Neural cell (in vitro differentiated cells): ENCODE measurements around the gene ZNF763. TPM values are rescaled to one million over a fixed set of nuclear protein-coding genes. Genes with fewer than 3 reads are reported as not detected.

ENCODE experiments used
- H2AFZ ChIP-seq: fragments of 200-600, 300-800 bp; sonication (generic), shearing (Covaris generic); 2 replicates; pipeline ENCODE4 v1.6.0; 2014; ENCODE audit warnings: low read depth, mild to moderate bottlenecking, antibody characterized with exemption, low read length, moderate library complexity
- H3F3A ChIP-seq: fragments of 200-600 bp; shearing (Covaris generic); 2 replicates; pipeline ENCODE4 v1.6.1; 2016; ENCODE audit warnings: mild to moderate bottlenecking, moderate library complexity, mixed read lengths, antibody characterized with exemption, low read length; ENCODE audit not compliant: insufficient read depth, poor library complexity, severe bottlenecking
- H3K27ac ChIP-seq: fragments of 200-600, 300-800 bp; sonication (generic), shearing (Covaris generic); 2 replicates; pipeline ENCODE4 v1.5.1; 2014; ENCODE audit warnings: mild to moderate bottlenecking, low read length, moderate library complexity
- H3K27me3 ChIP-seq: fragments of 300-800, 200-600 bp; sonication (generic), shearing (Covaris generic); 2 replicates; pipeline ENCODE4 v1.6.0; 2014; ENCODE audit warnings: mild to moderate bottlenecking, low read depth, low read length, moderate library complexity; ENCODE audit not compliant: insufficient read depth
- H3K36me3 ChIP-seq: fragments of 300-800, 200-600 bp; sonication (generic), shearing (Covaris generic); 2 replicates; pipeline ENCODE4 v1.5.1; 2014; ENCODE audit warnings: mild to moderate bottlenecking, antibody characterized with exemption, low read length, moderate library complexity; ENCODE audit not compliant: insufficient read depth
- H3K4me2 ChIP-seq: fragments of 300-800, 200-600 bp; sonication (generic), shearing (Covaris generic); 2 replicates; pipeline ENCODE4 v1.6.0; 2014; ENCODE audit warnings: mild to moderate bottlenecking, low read length
- H3K4me3 ChIP-seq: fragments of 300-800, 200-600 bp; sonication (generic), shearing (Covaris generic); 2 replicates; pipeline ENCODE4 v1.5.1; 2014; ENCODE audit warnings: mild to moderate bottlenecking, low read length, moderate library complexity
- H3K79me2 ChIP-seq: fragments of 200-600 bp; shearing (Covaris generic); replicated peaks from 2 replicates; pipeline ENCODE4 v1.6.0; 2014; ENCODE audit warnings: mild to moderate bottlenecking, low read length, moderate library complexity; ENCODE audit not compliant: insufficient read depth
- H3K9ac ChIP-seq: fragments of 300-800, 200-600 bp; sonication (generic), shearing (Covaris generic); 2 replicates; pipeline ENCODE4 v1.6.1; 2016; ENCODE audit warnings: mild to moderate bottlenecking, low read length, mixed read lengths
- H3K9me2 ChIP-seq: fragments of 200-600 bp; shearing (Covaris generic); 2 replicates; pipeline ENCODE4 v1.6.1; 2016; ENCODE audit warnings: mild to moderate bottlenecking, low read length, mixed read lengths; ENCODE audit not compliant: insufficient read depth
- H3K9me3 ChIP-seq: fragments of 200-600, 300-800 bp; sonication (generic), shearing (Covaris generic); 2 replicates; pipeline ENCODE4 v1.6.1; 2016; ENCODE audit warnings: mild to moderate bottlenecking, mixed run types, low read length, moderate library complexity, mixed read lengths
- H4K20me1 ChIP-seq: fragments of 200-600 bp; shearing (Covaris generic); 2 replicates; pipeline ENCODE4 v1.6.1; 2016; ENCODE audit warnings: mild to moderate bottlenecking, mixed run types; ENCODE audit not compliant: insufficient read depth
- EP300 ChIP-seq: fragments of 450-650 bp; conservative IDR thresholded peaks from 2 replicates; pipeline ENCODE4 v1.6.1; 2014; ENCODE audit warnings: antibody characterized with exemption, mild to moderate bottlenecking, moderate library complexity; ENCODE audit not compliant: poor library complexity, severe bottlenecking
- EZH2 ChIP-seq: fragments of 200-600, 300-800 bp; shearing (Covaris generic), sonication (generic); IDR thresholded peaks from 2 replicates; pipeline ENCODE4 v1.6.1; 2014; ENCODE audit warnings: antibody characterized with exemption, low read length, borderline replicate concordance, mild to moderate bottlenecking; ENCODE audit not compliant: insufficient read depth, poor library complexity, severe bottlenecking
- MXI1 ChIP-seq: fragments of 450-650 bp; conservative IDR thresholded peaks from 2 replicates; pipeline ENCODE4 v1.6.1; 2014; ENCODE audit warnings: antibody characterized with exemption, mild to moderate bottlenecking; ENCODE audit not compliant: poor library complexity, severe bottlenecking
- POLR2AphosphoS5 ChIP-seq: IDR thresholded peaks from 2 replicates; pipeline ENCODE4 v1.6.1; 2012
- RAD21 ChIP-seq: fragments of 450-650 bp; conservative IDR thresholded peaks from 2 replicates; pipeline ENCODE4 v1.6.1; 2014; ENCODE audit warnings: antibody characterized with exemption, mild to moderate bottlenecking, moderate library complexity
- SMC3 ChIP-seq: fragments of 450-650 bp; conservative IDR thresholded peaks from 2 replicates; pipeline ENCODE4 v1.6.1; 2014; ENCODE audit warnings: antibody characterized with exemption, mild to moderate bottlenecking, moderate library complexity; ENCODE audit not compliant: poor library complexity
- TAF1 ChIP-seq: IDR thresholded peaks from 2 replicates; pipeline ENCODE4 v1.6.1; 2012; ENCODE audit warnings: low read depth
- polyA plus RNA-seq: library from polyadenylated mRNA; depleted of rRNA; stranded (reverse); fragments of >200 nt; gene quantifications from 2 replicates; pipeline ENCODE4 v1.2.3, GENCODE V29; 2014
- small RNA-seq, 3 experiments: library from RNA; depleted of rRNA; stranded (forward); fragments of <200 nt; gene quantifications; one replicate each; pipeline ENCODE3, GENCODE V24; 2012
- TF ChIP-seq, protein P1 (sequence below): fragments of 450-650 bp; IDR thresholded peaks from 2 replicates; pipeline ENCODE4 v1.5.1; 2014; ENCODE audit warnings: antibody characterized with exemption, mild to moderate bottlenecking, moderate library complexity; ENCODE audit not compliant: poor library complexity, severe bottlenecking
- TF ChIP-seq, protein P2 (sequence below): IDR thresholded peaks from 2 replicates; pipeline ENCODE4 v1.6.1; 2012; ENCODE audit warnings: borderline replicate concordance

The ZNF763 gene
- polyA plus RNA-seq, 1 donor from 2014 or later = 12.8 TPM

GRCh38 chr19:12015015-12015752, 50.3 kb downstream of the ZNF763 start:
- peaks cover 10% of the 10 kb centered on the region for H3K79me2 ChIP-seq
- H3K36me3 ChIP-seq = peaks cover 43% of the 10 kb centered on the region
- no peaks in the 10 kb centered on the region for H3K9me2 ChIP-seq
- no peaks in the 10 kb centered on the region for H3F3A ChIP-seq
- no peak overlapping the region for H2AFZ ChIP-seq
- peaks cover 22% of the 10 kb centered on the region for H3K9me3 ChIP-seq
- TF ChIP-seq, protein P1, sequence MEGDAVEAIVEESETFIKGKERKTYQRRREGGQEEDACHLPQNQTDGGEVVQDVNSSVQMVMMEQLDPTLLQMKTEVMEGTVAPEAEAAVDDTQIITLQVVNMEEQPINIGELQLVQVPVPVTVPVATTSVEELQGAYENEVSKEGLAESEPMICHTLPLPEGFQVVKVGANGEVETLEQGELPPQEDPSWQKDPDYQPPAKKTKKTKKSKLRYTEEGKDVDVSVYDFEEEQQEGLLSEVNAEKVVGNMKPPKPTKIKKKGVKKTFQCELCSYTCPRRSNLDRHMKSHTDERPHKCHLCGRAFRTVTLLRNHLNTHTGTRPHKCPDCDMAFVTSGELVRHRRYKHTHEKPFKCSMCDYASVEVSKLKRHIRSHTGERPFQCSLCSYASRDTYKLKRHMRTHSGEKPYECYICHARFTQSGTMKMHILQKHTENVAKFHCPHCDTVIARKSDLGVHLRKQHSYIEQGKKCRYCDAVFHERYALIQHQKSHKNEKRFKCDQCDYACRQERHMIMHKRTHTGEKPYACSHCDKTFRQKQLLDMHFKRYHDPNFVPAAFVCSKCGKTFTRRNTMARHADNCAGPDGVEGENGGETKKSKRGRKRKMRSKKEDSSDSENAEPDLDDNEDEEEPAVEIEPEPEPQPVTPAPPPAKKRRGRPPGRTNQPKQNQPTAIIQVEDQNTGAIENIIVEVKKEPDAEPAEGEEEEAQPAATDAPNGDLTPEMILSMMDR = no peak
- TF ChIP-seq POLR2AphosphoS5 (no peak), TAF1 (no peak)
- no peak overlapping the region for H3K9ac ChIP-seq
- no peaks in the 10 kb centered on the region for H4K20me1 ChIP-seq
- H3K4me2 ChIP-seq = no peak overlapping the region
- no peak overlapping the region for H3K4me3 ChIP-seq
- H3K27me3 ChIP-seq = no peaks in the 10 kb centered on the region
- no peak overlapping the region for H3K27ac ChIP-seq

DNA sequence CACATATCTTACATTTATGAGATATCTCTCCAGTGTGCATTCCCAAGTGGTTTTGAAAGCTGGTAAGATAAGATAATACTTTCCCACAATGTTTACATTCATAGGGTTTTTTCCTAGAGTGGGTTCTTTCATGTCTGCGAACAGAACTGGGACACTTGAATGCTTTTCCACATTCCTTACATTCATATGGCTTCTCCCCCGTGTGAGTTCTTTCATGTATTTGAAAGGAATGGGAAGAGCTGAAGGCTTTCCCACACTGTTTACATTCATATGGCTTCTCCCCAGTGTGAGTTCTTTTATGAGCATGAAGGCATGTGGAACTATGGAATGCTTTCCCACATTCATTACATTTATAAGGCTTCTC, 50.9 kb downstream of the ZNF763 start:
- Histone ChIP-seq H3K4me2 (no peak overlapping the region), H3K36me3 (peaks cover 43% of the 10 kb centered on the region), H2AFZ (no peak overlapping the region), H3K4me3 (no peak overlapping the region), H3K27ac (no peak overlapping the region), H3K9me3 (peaks cover 22% of the 10 kb centered on the region), H3K27me3 (no peaks in the 10 kb centered on the region), H3K79me2 (peaks cover 10% of the 10 kb centered on the region), H3K9me2 (no peaks in the 10 kb centered on the region), H4K20me1 (no peaks in the 10 kb centered on the region), H3F3A (no peaks in the 10 kb centered on the region), H3K9ac (no peak overlapping the region)
- TF ChIP-seq MXI1 (no peak), EZH2 (no peak), EP300 (no peak), POLR2AphosphoS5 (no peak), RAD21 (no peak), TAF1 (no peak), SMC3 (no peak)
- TF ChIP-seq, protein P2, sequence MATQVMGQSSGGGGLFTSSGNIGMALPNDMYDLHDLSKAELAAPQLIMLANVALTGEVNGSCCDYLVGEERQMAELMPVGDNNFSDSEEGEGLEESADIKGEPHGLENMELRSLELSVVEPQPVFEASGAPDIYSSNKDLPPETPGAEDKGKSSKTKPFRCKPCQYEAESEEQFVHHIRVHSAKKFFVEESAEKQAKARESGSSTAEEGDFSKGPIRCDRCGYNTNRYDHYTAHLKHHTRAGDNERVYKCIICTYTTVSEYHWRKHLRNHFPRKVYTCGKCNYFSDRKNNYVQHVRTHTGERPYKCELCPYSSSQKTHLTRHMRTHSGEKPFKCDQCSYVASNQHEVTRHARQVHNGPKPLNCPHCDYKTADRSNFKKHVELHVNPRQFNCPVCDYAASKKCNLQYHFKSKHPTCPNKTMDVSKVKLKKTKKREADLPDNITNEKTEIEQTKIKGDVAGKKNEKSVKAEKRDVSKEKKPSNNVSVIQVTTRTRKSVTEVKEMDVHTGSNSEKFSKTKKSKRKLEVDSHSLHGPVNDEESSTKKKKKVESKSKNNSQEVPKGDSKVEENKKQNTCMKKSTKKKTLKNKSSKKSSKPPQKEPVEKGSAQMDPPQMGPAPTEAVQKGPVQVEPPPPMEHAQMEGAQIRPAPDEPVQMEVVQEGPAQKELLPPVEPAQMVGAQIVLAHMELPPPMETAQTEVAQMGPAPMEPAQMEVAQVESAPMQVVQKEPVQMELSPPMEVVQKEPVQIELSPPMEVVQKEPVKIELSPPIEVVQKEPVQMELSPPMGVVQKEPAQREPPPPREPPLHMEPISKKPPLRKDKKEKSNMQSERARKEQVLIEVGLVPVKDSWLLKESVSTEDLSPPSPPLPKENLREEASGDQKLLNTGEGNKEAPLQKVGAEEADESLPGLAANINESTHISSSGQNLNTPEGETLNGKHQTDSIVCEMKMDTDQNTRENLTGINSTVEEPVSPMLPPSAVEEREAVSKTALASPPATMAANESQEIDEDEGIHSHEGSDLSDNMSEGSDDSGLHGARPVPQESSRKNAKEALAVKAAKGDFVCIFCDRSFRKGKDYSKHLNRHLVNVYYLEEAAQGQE = no peak
- TF ChIP-seq, protein P1 = no peak

Small RNAs within 50 kb of the gene (small RNA-seq; reads per million reads assigned to genes)
- 0 reads per million in 3 experiments for gene RNA5SP464
- 0 reads per million in 3 experiments for gene RNA5SP465

Other genes starting within 250 kb of the ZNF763 start
- gene ZNF823, start 226.1 kb upstream of the ZNF763 start, polyA plus RNA-seq = 7.8 and 13.6 TPM in 2 replicates
- 137 and 138 TPM in 2 replicates for gene ZNF441, start 198.0 kb upstream of the ZNF763 start, polyA plus RNA-seq
- gene ZNF491, start 166.5 kb upstream of the ZNF763 start, polyA plus RNA-seq = 26.0 and 29.8 TPM in 2 replicates
- 24.7 and 26.6 TPM in 2 replicates for gene ZNF440, start 150.8 kb upstream of the ZNF763 start, polyA plus RNA-seq
- gene ZNF439, start 116.3 kb upstream of the ZNF763 start, polyA plus RNA-seq = 1.5 and 2.0 TPM in 2 replicates
- gene ZNF69, start 77.3 kb upstream of the ZNF763 start, polyA plus RNA-seq = 14.4 and 23.1 TPM in 2 replicates
- 32.8 and 35.9 TPM in 2 replicates for gene ZNF700, start 39.9 kb upstream of the ZNF763 start, polyA plus RNA-seq
- gene ZNF433, start 70.6 kb downstream of the ZNF763 start, polyA plus RNA-seq = 37.3 and 40.6 TPM in 2 replicates
- gene ZNF878, start 87.9 kb downstream of the ZNF763 start, polyA plus RNA-seq = 0.21 TPM in 1 of 2 replicates, not detected in the other
- gene ZNF844, start 99.7 kb downstream of the ZNF763 start, polyA plus RNA-seq = 11.1 and 15.1 TPM in 2 replicates
- gene ZNF20, start 175.3 kb downstream of the ZNF763 start, polyA plus RNA-seq = 12.0 and 15.3 TPM in 2 replicates
- 11.2 and 11.6 TPM in 2 replicates for gene ZNF625, start 191.7 kb downstream of the ZNF763 start, polyA plus RNA-seq
- 14.2 and 16.2 TPM in 2 replicates for gene ZNF136, start 198.1 kb downstream of the ZNF763 start, polyA plus RNA-seq